ENCODE measurements around the gene KCNB1.

KCNB1 gene

DNA sequence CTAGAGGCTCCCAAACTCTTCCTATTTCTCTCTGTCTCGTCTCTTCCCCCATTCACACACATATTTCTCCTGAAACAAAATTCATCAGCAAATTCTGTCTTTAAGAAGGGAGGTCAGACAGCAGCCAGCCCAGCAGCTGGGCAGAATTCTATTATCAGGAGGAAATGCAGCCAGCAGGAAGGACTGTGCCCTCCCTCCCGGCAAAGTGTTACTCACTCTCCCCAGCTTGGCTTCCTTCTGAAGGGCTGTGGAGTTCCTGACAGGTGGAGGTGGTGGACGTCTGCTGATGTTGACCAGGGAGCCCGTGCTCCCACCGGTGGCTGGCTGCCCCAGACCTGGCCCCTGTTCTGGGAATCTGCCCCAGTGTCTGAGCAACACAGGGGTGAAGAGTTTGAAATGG, 37.3 kb downstream of the KCNB1 start:
- H3K79me2 ChIP-seq (ENCODE audit: insufficient read depth, low read length), result no peaks in the 10 kb centered on the region
- H3K9me3 ChIP-seq (ENCODE audit: insufficient read depth, low read depth, low read length), result no peaks in the 10 kb centered on the region
- H4K20me1 ChIP-seq (ENCODE audit: insufficient read depth, low read length, poor library complexity, severe bottlenecking), result no peaks in the 10 kb centered on the region
- H3K36me3 ChIP-seq (ENCODE audit: insufficient read depth, low read length), result no peaks in the 10 kb centered on the region
- no peak overlapping the region for H3K9ac ChIP-seq (ENCODE audit: low read depth, low read length, poor library complexity, severe bottlenecking)
- H3K4me3 ChIP-seq (ENCODE audit: low read length, poor library complexity, severe bottlenecking), result no peak overlapping the region
- peak overlapping the region; percentile 10; the same call in 1 of the 2 replicates for H2AFZ ChIP-seq (ENCODE audit: low read length)
- no peaks in the 10 kb centered on the region for H3K27me3 ChIP-seq (ENCODE audit: insufficient read depth, low read length, poor library complexity, severe bottlenecking)
- no peaks in the 10 kb centered on the region for H3K4me1 ChIP-seq (ENCODE audit: insufficient read depth, low read length, poor library complexity, severe bottlenecking)
- H3F3A ChIP-seq (ENCODE audit: low read depth), result no peaks in the 10 kb centered on the region
- no peaks in the 10 kb centered on the region for H3K9me2 ChIP-seq (replicated peaks; ENCODE audit: low read depth, low read length)
- no peak overlapping the region for H3K4me2 ChIP-seq (ENCODE audit: low read depth, low read length, poor library complexity, severe bottlenecking)
- TF ChIP-seq CTCF (conservative IDR thresholded peaks at IDR 0.05; ENCODE audit: low read length) (no peak), EZH2phosphoT487 (IDR thresholded peaks at IDR 0.05; ENCODE audit: borderline replicate concordance) (no peak)

GRCh38 chr20:49444553-49444990, 37.9 kb downstream of the KCNB1 start:
- no peaks in the 10 kb centered on the region for H3K36me3 ChIP-seq (ENCODE audit: insufficient read depth, low read length)
- H4K20me1 ChIP-seq (ENCODE audit: insufficient read depth, low read length, poor library complexity, severe bottlenecking), result no peaks in the 10 kb centered on the region
- no peaks in the 10 kb centered on the region for H3K9me2 ChIP-seq (replicated peaks; ENCODE audit: low read depth, low read length)
- H3K9ac ChIP-seq (ENCODE audit: low read depth, low read length, poor library complexity, severe bottlenecking), result no peak overlapping the region
- no peak overlapping the region for H3K4me3 ChIP-seq (ENCODE audit: low read length, poor library complexity, severe bottlenecking)
- H3K27me3 ChIP-seq (ENCODE audit: insufficient read depth, low read length, poor library complexity, severe bottlenecking), result no peaks in the 10 kb centered on the region
- no peaks in the 10 kb centered on the region for H3K79me2 ChIP-seq (ENCODE audit: insufficient read depth, low read length)
- TF ChIP-seq EZH2phosphoT487 (IDR thresholded peaks at IDR 0.05; ENCODE audit: borderline replicate concordance), result no peak
- TF ChIP-seq CTCF (conservative IDR thresholded peaks at IDR 0.05; ENCODE audit: low read length), result no peak
- no peaks in the 10 kb centered on the region for H3K4me1 ChIP-seq (ENCODE audit: insufficient read depth, low read length, poor library complexity, severe bottlenecking)
- H2AFZ ChIP-seq (ENCODE audit: low read length), result no peak overlapping the region
- no peak overlapping the region for H3K4me2 ChIP-seq (ENCODE audit: low read depth, low read length, poor library complexity, severe bottlenecking)
- H3F3A ChIP-seq (ENCODE audit: low read depth), result no peaks in the 10 kb centered on the region
- no peaks in the 10 kb centered on the region for H3K9me3 ChIP-seq (ENCODE audit: insufficient read depth, low read depth, low read length)

DNA sequence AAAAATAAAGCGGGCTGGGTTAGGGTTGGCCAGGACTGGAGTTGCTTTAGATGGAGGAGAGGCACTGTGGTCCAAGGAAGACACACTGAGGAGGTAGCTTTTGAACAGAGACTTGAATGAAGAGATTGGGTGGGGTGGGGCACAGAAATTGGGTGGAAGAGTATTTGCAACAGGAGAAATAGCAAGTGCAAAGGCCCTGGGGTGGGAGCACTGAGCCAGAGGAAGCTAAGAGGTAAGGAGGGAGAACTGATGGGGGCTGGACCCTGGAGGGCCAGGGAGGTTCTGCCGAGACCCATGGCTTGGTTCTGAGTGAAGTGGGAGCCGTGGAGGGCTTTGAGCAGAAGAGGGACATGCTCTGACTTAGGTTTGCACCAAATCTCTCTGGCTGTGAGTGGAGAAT, 45.4 kb downstream of the KCNB1 start:
- TF ChIP-seq CTCF (conservative IDR thresholded peaks at IDR 0.05; ENCODE audit: low read length) (no peak), EZH2phosphoT487 (IDR thresholded peaks at IDR 0.05; ENCODE audit: borderline replicate concordance) (no peak)

More for the DNA sequence above, 45.4 kb downstream of the KCNB1 start:
- Histone ChIP-seq H4K20me1 (ENCODE audit: insufficient read depth, low read length, poor library complexity, severe bottlenecking) (no peaks in the 10 kb centered on the region), H3K4me1 (ENCODE audit: insufficient read depth, low read length, poor library complexity, severe bottlenecking) (no peaks in the 10 kb centered on the region), H3F3A (ENCODE audit: low read depth) (no peaks in the 10 kb centered on the region), H3K27me3 (ENCODE audit: insufficient read depth, low read length, poor library complexity, severe bottlenecking) (no peaks in the 10 kb centered on the region), H3K9me2 (replicated peaks; ENCODE audit: low read depth, low read length) (no peaks in the 10 kb centered on the region), H3K9me3 (ENCODE audit: insufficient read depth, low read depth, low read length) (no peaks in the 10 kb centered on the region), H3K79me2 (ENCODE audit: insufficient read depth, low read length) (no peaks in the 10 kb centered on the region), H2AFZ (ENCODE audit: low read length) (no peak overlapping the region), H3K4me2 (ENCODE audit: low read depth, low read length, poor library complexity, severe bottlenecking) (no peak overlapping the region), H3K9ac (ENCODE audit: low read depth, low read length, poor library complexity, severe bottlenecking) (no peak overlapping the region), H3K4me3 (ENCODE audit: low read length, poor library complexity, severe bottlenecking) (no peak overlapping the region), H3K36me3 (ENCODE audit: insufficient read depth, low read length) (no peaks in the 10 kb centered on the region)

Measured in Loucy (cell line).